ENCODE data around the gene NDFIP1. TPM values are rescaled to one million over a fixed set of nuclear protein-coding genes. Genes with fewer than 3 reads are reported as not detected.

Gene NDFIP1
- total RNA-seq, 2 experiments from 2014 or later = 18.7 to 33.1 TPM

- TF ChIP-seq CTCF (conservative IDR thresholded peaks at IDR 0.05; ENCODE audit: low read length) (0 out of 2 replicates have a peak, but pooled peaks have one; percentile 19), EZH2phosphoT487 (IDR thresholded peaks at IDR 0.05; ENCODE audit: borderline replicate concordance, low read depth, low read length) (no peak)
- POLR2A ChIA-PET = interaction anchor here (0.6 to 0.7 kb wide), 2 partner anchors 227 to 341 kb away, joined by 4 read pairs; no protein-coding TSS in a partner anchor
- Histone ChIP-seq H2AFZ (ENCODE audit: low read length) (no peak overlapping the region), H3K36me3 (ENCODE audit: insufficient read depth, low read length) (no peaks in the 10 kb centered on the region), H3K9me2 (ENCODE audit: insufficient read depth, low read length) (no peaks in the 10 kb centered on the region), H3K79me2 (ENCODE audit: insufficient read depth, low read depth, low read length) (no peaks in the 10 kb centered on the region), H3K4me1 (ENCODE audit: insufficient read depth, low read length, poor library complexity, severe bottlenecking) (no peaks in the 10 kb centered on the region), H3K9me3 (ENCODE audit: low read length) (no peaks in the 10 kb centered on the region), H4K20me1 (ENCODE audit: insufficient read depth, low read length) (no peaks in the 10 kb centered on the region), H3K27ac (ENCODE audit: low read depth, low read length, poor library complexity, severe bottlenecking) (no peak overlapping the region), H3K4me3 (ENCODE audit: low read depth, low read length, poor library complexity, severe bottlenecking) (no peak overlapping the region), H3K4me2 (ENCODE audit: low read length) (no peak overlapping the region)
- no peak for DNase-seq (ENCODE audit: low spot score)
- intact Hi-C loops (cut with micrococcal nuclease; ENCODE audit: unreplicated experiment) = no loop called here
- no TSS peak for BruUV-seq (replicated peaks)
- CTCF ChIA-PET (ENCODE audit: unreplicated experiment) = no interaction called here
Measured at GRCh38 chr5:142167458-142167857, 58.9 kb downstream of the NDFIP1 start.

- H2AFZ ChIP-seq (ENCODE audit: low read length) = no peak overlapping the region
- H3K9me3 ChIP-seq (ENCODE audit: low read length) = no peaks in the 10 kb centered on the region
- ChIA-PET CTCF (ENCODE audit: unreplicated experiment) (no interaction called here), POLR2A (no interaction called here)
- no peak for DNase-seq (ENCODE audit: low spot score)
- no peak overlapping the region for H3K27ac ChIP-seq (ENCODE audit: low read depth, low read length, poor library complexity, severe bottlenecking)
- H4K20me1 ChIP-seq (ENCODE audit: insufficient read depth, low read length) = no peaks in the 10 kb centered on the region
- no peaks in the 10 kb centered on the region for H3K9me2 ChIP-seq (ENCODE audit: insufficient read depth, low read length)
- no peak overlapping the region for H3K4me3 ChIP-seq (ENCODE audit: low read depth, low read length, poor library complexity, severe bottlenecking)
- BruUV-seq (replicated peaks) = no TSS peak
- TF ChIP-seq CTCF (conservative IDR thresholded peaks at IDR 0.05; ENCODE audit: low read length) = no peak
- TF ChIP-seq EZH2phosphoT487 (IDR thresholded peaks at IDR 0.05; ENCODE audit: borderline replicate concordance, low read depth, low read length) = no peak
- intact Hi-C loops (cut with micrococcal nuclease; ENCODE audit: unreplicated experiment) = no loop called here
- no peaks in the 10 kb centered on the region for H3K4me1 ChIP-seq (ENCODE audit: insufficient read depth, low read length, poor library complexity, severe bottlenecking)
- no peaks in the 10 kb centered on the region for H3K36me3 ChIP-seq (ENCODE audit: insufficient read depth, low read length)
- H3K79me2 ChIP-seq (ENCODE audit: insufficient read depth, low read depth, low read length) = no peaks in the 10 kb centered on the region
- H3K4me2 ChIP-seq (ENCODE audit: low read length) = no peak overlapping the region
Measured at GRCh38 chr5:142168365-142168764, 59.8 kb downstream of the NDFIP1 start.

- H2AFZ ChIP-seq (ENCODE audit: low read length) = no peak overlapping the region
- POLR2A ChIA-PET = no interaction called here
- intact Hi-C loops (cut with micrococcal nuclease; ENCODE audit: unreplicated experiment) = loop anchor here (5.0 kb wide), 1 partner anchor 92 kb away; no protein-coding TSS in a partner anchor
- no peaks in the 10 kb centered on the region for H4K20me1 ChIP-seq (ENCODE audit: insufficient read depth, low read length)
- no peaks in the 10 kb centered on the region for H3K9me2 ChIP-seq (ENCODE audit: insufficient read depth, low read length)
- TF ChIP-seq EZH2phosphoT487 (IDR thresholded peaks at IDR 0.05; ENCODE audit: borderline replicate concordance, low read depth, low read length) = no peak
- no peak for TF ChIP-seq CTCF (conservative IDR thresholded peaks at IDR 0.05; ENCODE audit: low read length)
- BruUV-seq (replicated peaks) = no TSS peak
- H3K4me3 ChIP-seq (ENCODE audit: low read depth, low read length, poor library complexity, severe bottlenecking) = no peak overlapping the region
- DNase-seq (ENCODE audit: low spot score) = no peak
- H3K36me3 ChIP-seq (ENCODE audit: insufficient read depth, low read length) = no peaks in the 10 kb centered on the region
- H3K9me3 ChIP-seq (ENCODE audit: low read length) = no peaks in the 10 kb centered on the region
- H3K79me2 ChIP-seq (ENCODE audit: insufficient read depth, low read depth, low read length) = no peaks in the 10 kb centered on the region
- no peak overlapping the region for H3K4me2 ChIP-seq (ENCODE audit: low read length)
- CTCF ChIA-PET (ENCODE audit: unreplicated experiment) = interaction anchor here (0.6 kb wide), 1 partner anchor 270 kb away, joined by 3 read pairs; no protein-coding TSS in a partner anchor
- no peak overlapping the region for H3K27ac ChIP-seq (ENCODE audit: low read depth, low read length, poor library complexity, severe bottlenecking)
- no peaks in the 10 kb centered on the region for H3K4me1 ChIP-seq (ENCODE audit: insufficient read depth, low read length, poor library complexity, severe bottlenecking)
Measured at GRCh38 chr5:142170254-142170953, 61.8 kb downstream of the NDFIP1 start.
